ENCODE measurements around the gene MYLK. TPM values are rescaled to one million over a fixed set of nuclear protein-coding genes. Genes with fewer than 3 reads are reported as not detected.

MYLK gene
- polyA plus RNA-seq, 3 donors = 0.35 to 1.3 (median 0.51) TPM

DNA sequence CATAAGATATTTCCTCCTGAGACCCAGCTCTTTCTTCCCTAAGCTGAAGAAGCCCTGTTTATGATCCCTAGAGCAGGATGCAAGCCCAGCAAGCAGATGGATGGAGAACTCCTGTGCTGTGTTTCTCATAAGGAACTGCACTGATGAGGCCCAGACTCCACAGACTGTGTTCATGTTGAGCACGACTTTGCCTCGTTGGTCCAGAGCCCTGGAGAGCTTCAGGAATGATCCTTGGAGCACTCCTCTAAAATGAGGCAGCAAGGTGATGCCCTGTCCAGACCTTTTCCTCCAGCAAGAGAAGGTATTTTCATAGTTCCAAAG, 83.8 kb downstream of the MYLK start:
- Histone ChIP-seq H3K4me2 (replicated peaks; ENCODE audit: extremely low read depth, low read length, poor library complexity, severe bottlenecking) (no peak overlapping the region), H3K27ac (ENCODE audit: low read depth in 1 of 2, low read length in 2 of 2) (no peak overlapping the region), H3K36me3 (replicated peaks in 1 of 2; ENCODE audit: control insufficient read depth in 1 of 2, insufficient read depth in 2 of 2, low read length in 2 of 2) (no peaks in the 10 kb centered on the region), H3K9me3 (replicated peaks in 1 of 2; ENCODE audit: control insufficient read depth in 1 of 2, insufficient read depth in 1 of 2, low read length in 2 of 2) (no peaks in the 10 kb centered on the region), H3K4me1 (ENCODE audit: control insufficient read depth in 1 of 2, insufficient read depth in 2 of 2, low read length in 2 of 2) (no peaks in the 10 kb centered on the region), H3K27me3 (ENCODE audit: control insufficient read depth in 2 of 2, insufficient read depth in 2 of 2, low read length in 2 of 2) (no peaks in the 10 kb centered on the region), H3K79me2 (ENCODE audit: insufficient read depth, low read length) (no peaks in the 10 kb centered on the region), H3K4me3 (replicated peaks in 1 of 3; ENCODE audit: low read depth in 2 of 3, low read length in 3 of 3) (no peak overlapping the region), H2AFZ (ENCODE audit: insufficient read depth, low read depth, low read length, poor library complexity, severe bottlenecking) (no peak overlapping the region), H3K9ac (ENCODE audit: insufficient read depth, low read length, poor library complexity, severe bottlenecking) (no peak overlapping the region), H4K20me1 (ENCODE audit: insufficient read depth, low read length) (no peaks in the 10 kb centered on the region)
- Mint-ChIP-seq H3K4me1 (no peaks in the 10 kb centered on the region), H3K9me3 (no peaks in the 10 kb centered on the region), H3K4me3 (no peak overlapping the region), H3K27me3 (ENCODE audit: low read depth in 3 of 3) (peaks cover 1 to 4% (median 4%) of the 10 kb centered on the region in 3 donors), H3K36me3 (no peaks in the 10 kb centered on the region), H3K27ac (no peak overlapping the region)
- TF ChIP-seq, protein P1, sequence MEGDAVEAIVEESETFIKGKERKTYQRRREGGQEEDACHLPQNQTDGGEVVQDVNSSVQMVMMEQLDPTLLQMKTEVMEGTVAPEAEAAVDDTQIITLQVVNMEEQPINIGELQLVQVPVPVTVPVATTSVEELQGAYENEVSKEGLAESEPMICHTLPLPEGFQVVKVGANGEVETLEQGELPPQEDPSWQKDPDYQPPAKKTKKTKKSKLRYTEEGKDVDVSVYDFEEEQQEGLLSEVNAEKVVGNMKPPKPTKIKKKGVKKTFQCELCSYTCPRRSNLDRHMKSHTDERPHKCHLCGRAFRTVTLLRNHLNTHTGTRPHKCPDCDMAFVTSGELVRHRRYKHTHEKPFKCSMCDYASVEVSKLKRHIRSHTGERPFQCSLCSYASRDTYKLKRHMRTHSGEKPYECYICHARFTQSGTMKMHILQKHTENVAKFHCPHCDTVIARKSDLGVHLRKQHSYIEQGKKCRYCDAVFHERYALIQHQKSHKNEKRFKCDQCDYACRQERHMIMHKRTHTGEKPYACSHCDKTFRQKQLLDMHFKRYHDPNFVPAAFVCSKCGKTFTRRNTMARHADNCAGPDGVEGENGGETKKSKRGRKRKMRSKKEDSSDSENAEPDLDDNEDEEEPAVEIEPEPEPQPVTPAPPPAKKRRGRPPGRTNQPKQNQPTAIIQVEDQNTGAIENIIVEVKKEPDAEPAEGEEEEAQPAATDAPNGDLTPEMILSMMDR (IDR thresholded peaks at IDR 0.05) = no peak
- intact Hi-C loops (cut with micrococcal nuclease) = no loop called here
- WGBS (ENCODE audit: insufficient coverage) = 86% methylated on average over 2 of the region's 2 CpGs
- no peak for DNase-seq

- 88% methylated on average over 22 of the region's 22 CpGs for WGBS (ENCODE audit: insufficient coverage)
- H3K79me2 ChIP-seq (ENCODE audit: insufficient read depth, low read length) = no peaks in the 10 kb centered on the region
- H3K4me1 Mint-ChIP-seq = no peaks in the 10 kb centered on the region
- no peak overlapping the region for H3K4me2 ChIP-seq (replicated peaks; ENCODE audit: extremely low read depth, low read length, poor library complexity, severe bottlenecking)
- no peaks in the 10 kb centered on the region for H3K9me3 ChIP-seq (replicated peaks in 1 of 2; ENCODE audit: control insufficient read depth in 1 of 2, insufficient read depth in 1 of 2, low read length in 2 of 2)
- no peak overlapping the region for H3K4me3 ChIP-seq (replicated peaks in 1 of 3; ENCODE audit: low read depth in 2 of 3, low read length in 3 of 3)
- H3K9me3 Mint-ChIP-seq = no peaks in the 10 kb centered on the region
- TF ChIP-seq, protein P1 (IDR thresholded peaks at IDR 0.05) = no peak
- no peak for DNase-seq
- H3K27ac Mint-ChIP-seq = peak overlapping the region in 1 of 7 donors; percentile 47
- H3K4me1 ChIP-seq (ENCODE audit: control insufficient read depth in 1 of 2, insufficient read depth in 2 of 2, low read length in 2 of 2) = no peaks in the 10 kb centered on the region
- H3K27ac ChIP-seq (ENCODE audit: low read depth in 1 of 2, low read length in 2 of 2) = no peak overlapping the region
- H3K36me3 Mint-ChIP-seq = no peaks in the 10 kb centered on the region
- intact Hi-C loops (cut with micrococcal nuclease) = no loop called here
- no peaks in the 10 kb centered on the region for H3K36me3 ChIP-seq (replicated peaks in 1 of 2; ENCODE audit: control insufficient read depth in 1 of 2, insufficient read depth in 2 of 2, low read length in 2 of 2)
- no peak overlapping the region for H3K4me3 Mint-ChIP-seq
- H3K27me3 ChIP-seq (ENCODE audit: control insufficient read depth in 2 of 2, insufficient read depth in 2 of 2, low read length in 2 of 2) = no peaks in the 10 kb centered on the region
- no peak overlapping the region for H3K9ac ChIP-seq (ENCODE audit: insufficient read depth, low read length, poor library complexity, severe bottlenecking)
- H4K20me1 ChIP-seq (ENCODE audit: insufficient read depth, low read length) = no peaks in the 10 kb centered on the region
- H2AFZ ChIP-seq (ENCODE audit: insufficient read depth, low read depth, low read length, poor library complexity, severe bottlenecking) = no peak overlapping the region
- peaks cover 0 to 4% (median 4%) of the 10 kb centered on the region in 3 donors for H3K27me3 Mint-ChIP-seq (ENCODE audit: low read depth in 3 of 3)
These were observed 84.4 kb downstream of the MYLK start for GRCh38 chr3:123799544-123800361.

Data from CD14-positive monocyte (primary cell).